Heart right ventricle (tissue), 16 donors: ENCODE measurements around the gene PAQR8. TPM values are rescaled to one million over a fixed set of nuclear protein-coding genes. Genes with fewer than 3 reads are reported as not detected.

Source experiments
- ATAC-seq, 8 donors: fragments of 200-7000 bp; cut with Tn5 transposase; one replicate each; pipeline ENCODE4 v1.9.1; 2020; ENCODE audit warnings: mild to moderate bottlenecking in 8 of 8, moderate library complexity in 8 of 8, moderate number of reproducible peaks in 1 of 8
- DNase-seq, 2 donors: peaks; one replicate each; pipeline ENCODE4 v3.0.0-alpha.2; 2020
- H3K27ac ChIP-seq, 10 donors: fragments of 200-600 bp; sonication (generic) in 2 of 10; one replicate each; pipeline versions ENCODE4 v1.5.0 to v1.8.0; 2020 to 2022; ENCODE audit warnings: mild to moderate bottlenecking in 3 of 10
- H3K27me3 ChIP-seq, 7 donors: fragments of 200-600 bp; one replicate each; pipeline ENCODE4 v1.8.0; 2021 to 2022; ENCODE audit warnings: mild to moderate bottlenecking in 2 of 7
- H3K36me3 ChIP-seq, 9 donors: fragments of 200-600 bp; sonication (generic) in 1 of 9; one replicate each; pipeline versions ENCODE4 v1.5.0 to v1.8.0; 2020 to 2022; ENCODE audit warnings: mild to moderate bottlenecking in 2 of 9
- H3K4me1 ChIP-seq, 9 donors: fragments of 200-600 bp; sonication (generic) in 1 of 9; one replicate each; pipeline versions ENCODE4 v1.5.0 to v1.8.0; 2020 to 2022; ENCODE audit warnings: mild to moderate bottlenecking in 4 of 9
- H3K4me3 ChIP-seq, 10 donors: fragments of 200-600 bp; sonication (generic) in 2 of 10; one replicate each; pipeline versions ENCODE4 v1.5.0 to v1.8.0; 2020 to 2022; ENCODE audit warnings: mild to moderate bottlenecking in 7 of 10, moderate library complexity in 2 of 10
- H3K9me3 ChIP-seq, 11 donors: fragments of 200-600 bp in 10 of 11; sonication (generic) in 2 of 11; one replicate each; pipeline versions ENCODE4 v1.5.0 to v1.8.0; 2013 to 2022; ENCODE audit warnings: mild to moderate bottlenecking in 2 of 11, control low read depth in 1 of 11, moderate library complexity in 1 of 11
- whole genome bisulfite sequencing, 2 donors: extraction: QIAGEN DNeasy Blood & Tissue Kit; methylation state at CpG; one replicate each; pipeline ENCODE4 v1.1.7; 2013; ENCODE audit warnings: inconsistent platforms in 1 of 2; 5-methylcytosine and 5-hydroxymethylcytosine counted together
- intact Hi-C, 10 donors: fragments of 100-400 bp; cut with DNase I; formaldehyde crosslinking; loops; one replicate each; pipeline versions ENCODE4 v1.11.1 to v1.14.2; 2022
- polyA plus RNA-seq, 2 donors: library from polyadenylated mRNA; stranded (reverse); fragments of 200-250 nt; gene quantifications; one replicate each; pipeline ENCODE4 v1.2.3, GENCODE V29; 2013
- total RNA-seq, 10 donors: library from RNA; stranded (reverse); fragmentation: NEBNext Ultra II Directional in 3 of 10; extraction: Animal tissue kit (Norgen Biotek cat#: 25700) in 3 of 10; gene quantifications; one replicate each; pipeline versions ENCODE4 v1.2.1 to v1.2.4, GENCODE V29; 2021 to 2023
- TF ChIP-seq, protein P1 (sequence below), 9 donors: fragments of 200-600 bp; sonication (generic) in 2 of 9; IDR thresholded peaks; one replicate each; pipeline versions ENCODE4 v1.5.0 to v1.8.0; 2021 to 2022; ENCODE audit warnings: antibody characterized with exemption in 9 of 9, mild to moderate bottlenecking in 5 of 9, moderate library complexity in 1 of 9
- donor health status: Arrhythmogenic right ventricular cardiomyopathy.
- donor health status: ischemic (EF 13 %, LVEDD 7.1; RV severe dilation, severe dysfunction).
- donor health status: healthy with polysubstance abuse.
- donor health status: DM: no; HTN: yes; CAD: no.
- donor health status: DM: no; HTN: no; CAD: no.
- donor health status: ischemic (EF 25% LVEDD 6.9; RV normal size, moderate dysfunction).
- donor health status: ischemic (EF 25% LVEDD 5.7; RV mildly dilated, moderate dysfunction).
- donor health status: healthy.
- donor health status: DM: yes; HTN: yes; CAD: no.
- donor health status: Ischemic cardiomyopathy.
- donor health status: ischemic (EF 35%, LVEDD 5.7; RV mildly dilated, moderate dysfunction).
- donor health status: nonischemic (EF 11% LVEDD 7.7; RV severe dilation, severe dysfunction).
- donor health status: DM: yes; HTN: yes; CAD: no.
- donor health status: PGD.
- donor health status: ischemic (EF 29% LVEDD 5.4; RV normal size, mild dysfunction).
- donor health status: nonischemic (EF 23%, LVEDD 6.1; RV moderate dilation, normal function).

Gene PAQR8
- total and polyA plus RNA-seq, 12 donors, result 1.0 to 6.3 (median 2.8) TPM

DNA sequence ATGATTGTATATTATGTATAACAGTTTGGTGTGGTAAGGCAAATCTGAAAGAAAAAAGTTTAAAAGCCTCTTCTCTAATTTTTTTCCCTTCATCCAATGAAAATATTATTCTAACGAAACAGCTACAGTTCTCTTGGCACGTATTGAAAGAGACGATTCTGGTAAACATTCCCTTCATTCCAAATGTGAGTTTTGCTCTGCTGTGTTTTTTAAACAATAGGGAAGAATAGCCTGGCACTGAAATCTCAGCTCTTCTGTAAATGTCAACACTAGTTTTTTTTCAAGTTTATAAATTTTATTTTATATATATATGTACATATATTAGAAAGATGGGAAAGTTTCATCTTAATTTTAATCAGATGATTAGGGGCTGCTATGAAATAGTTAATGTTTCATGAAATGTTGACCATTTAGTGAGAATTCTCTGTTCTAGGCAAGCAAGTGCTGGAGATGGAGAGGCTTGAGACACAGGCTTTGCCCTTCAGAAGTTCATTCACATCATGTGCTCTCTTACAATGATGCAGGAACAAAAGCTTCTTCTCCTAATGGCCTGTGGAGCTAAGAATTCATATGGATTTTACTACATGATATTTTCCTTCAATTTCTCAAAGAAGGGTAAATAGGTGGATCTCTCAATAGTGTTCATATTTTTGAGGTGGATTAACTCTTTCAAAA, 4.1 kb downstream of the PAQR8 start:
- TF ChIP-seq, protein P1, sequence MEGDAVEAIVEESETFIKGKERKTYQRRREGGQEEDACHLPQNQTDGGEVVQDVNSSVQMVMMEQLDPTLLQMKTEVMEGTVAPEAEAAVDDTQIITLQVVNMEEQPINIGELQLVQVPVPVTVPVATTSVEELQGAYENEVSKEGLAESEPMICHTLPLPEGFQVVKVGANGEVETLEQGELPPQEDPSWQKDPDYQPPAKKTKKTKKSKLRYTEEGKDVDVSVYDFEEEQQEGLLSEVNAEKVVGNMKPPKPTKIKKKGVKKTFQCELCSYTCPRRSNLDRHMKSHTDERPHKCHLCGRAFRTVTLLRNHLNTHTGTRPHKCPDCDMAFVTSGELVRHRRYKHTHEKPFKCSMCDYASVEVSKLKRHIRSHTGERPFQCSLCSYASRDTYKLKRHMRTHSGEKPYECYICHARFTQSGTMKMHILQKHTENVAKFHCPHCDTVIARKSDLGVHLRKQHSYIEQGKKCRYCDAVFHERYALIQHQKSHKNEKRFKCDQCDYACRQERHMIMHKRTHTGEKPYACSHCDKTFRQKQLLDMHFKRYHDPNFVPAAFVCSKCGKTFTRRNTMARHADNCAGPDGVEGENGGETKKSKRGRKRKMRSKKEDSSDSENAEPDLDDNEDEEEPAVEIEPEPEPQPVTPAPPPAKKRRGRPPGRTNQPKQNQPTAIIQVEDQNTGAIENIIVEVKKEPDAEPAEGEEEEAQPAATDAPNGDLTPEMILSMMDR (IDR thresholded peaks at IDR 0.05), result no peak

DNA sequence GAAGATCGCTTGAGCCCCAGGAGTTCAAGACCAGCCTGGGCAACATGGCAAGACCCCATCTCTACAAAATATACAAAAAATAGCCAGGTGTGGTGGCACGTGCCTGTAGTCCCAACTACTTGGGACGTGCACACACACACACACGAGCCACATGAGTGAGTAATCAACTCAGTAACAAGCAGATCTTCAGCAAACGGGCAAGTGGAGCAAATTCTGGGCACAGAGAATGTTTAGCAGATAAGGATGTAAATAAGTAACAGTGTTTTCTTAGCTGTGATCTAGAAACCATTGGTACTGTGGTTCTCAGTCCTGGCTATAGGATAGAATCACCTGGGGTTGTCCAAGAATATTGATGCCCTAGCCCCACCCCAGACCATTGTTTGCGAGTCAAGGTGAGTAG, 6.1 kb downstream of the PAQR8 start:
- 91 to 94% methylated on average over 6 of the region's 6 CpGs for WGBS, 2 donors
- H3K27me3 ChIP-seq, result no peaks in the 10 kb centered on the region

More for the DNA sequence above, 4.1 kb downstream of the PAQR8 start:
- Histone ChIP-seq H3K27ac (no peak overlapping the region), H3K4me3 (no peak overlapping the region), H3K4me1 (peaks cover 0 to 27% (median 17%) of the 10 kb centered on the region in 9 donors), H3K36me3 (peaks cover 0 to 12% (median 0%) of the 10 kb centered on the region in 9 donors), H3K27me3 (no peaks in the 10 kb centered on the region), H3K9me3 (no peaks in the 10 kb centered on the region)
- no peak for ATAC-seq
- DNase-seq, result no peak
- intact Hi-C loops, result no loop called here
- 75 to 78% methylated on average over 3 of the region's 3 CpGs for WGBS, 2 donors

DNA sequence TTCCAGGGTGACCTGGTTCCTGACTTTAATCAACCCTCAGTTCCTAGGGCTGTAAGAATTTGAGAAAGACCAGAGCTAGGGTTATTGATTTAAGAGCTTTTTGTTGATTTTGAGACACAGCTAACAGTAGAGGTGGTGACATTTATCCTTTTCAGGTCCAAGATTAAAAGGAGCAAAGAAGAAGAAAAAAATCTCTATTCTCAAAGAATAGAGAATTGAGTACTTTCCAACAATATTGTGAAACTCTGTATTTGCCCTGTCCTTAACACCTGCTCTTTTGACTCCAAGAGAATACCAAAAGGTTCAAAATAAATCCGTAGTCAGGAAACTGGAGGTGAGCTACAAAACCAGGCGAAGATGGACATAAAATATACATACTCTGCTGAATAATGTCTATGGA, 7.3 kb downstream of the PAQR8 start:
- DNase-seq (no peak), ATAC-seq (no peak)
- no peaks in the 10 kb centered on the region for H3K27me3 ChIP-seq
- no peak overlapping the region for H3K27ac ChIP-seq
- TF ChIP-seq, protein P1 (IDR thresholded peaks at IDR 0.05), result no peak
- H3K4me1 ChIP-seq, result peaks cover 0 to 8% (median 0%) of the 10 kb centered on the region in 9 donors
- H3K36me3 ChIP-seq, result peaks cover 0 to 17% (median 0%) of the 10 kb centered on the region in 9 donors
- intact Hi-C loops, result no loop called here
- H3K4me3 ChIP-seq, result no peak overlapping the region
- WGBS, 2 donors, result 98 to 99% methylated on average over 2 of the region's 2 CpGs
- no peaks in the 10 kb centered on the region for H3K9me3 ChIP-seq

More for the DNA sequence above, 6.1 kb downstream of the PAQR8 start:
- ATAC-seq (no peak), DNase-seq (no peak)
- TF ChIP-seq, protein P1 (IDR thresholded peaks at IDR 0.05), result no peak
- intact Hi-C loops, result no loop called here
- Histone ChIP-seq H3K4me3 (no peak overlapping the region), H3K27ac (no peak overlapping the region), H3K36me3 (peaks cover 0 to 17% (median 0%) of the 10 kb centered on the region in 9 donors), H3K9me3 (no peaks in the 10 kb centered on the region), H3K4me1 (peaks cover 0 to 18% (median 6%) of the 10 kb centered on the region in 9 donors)

DNA sequence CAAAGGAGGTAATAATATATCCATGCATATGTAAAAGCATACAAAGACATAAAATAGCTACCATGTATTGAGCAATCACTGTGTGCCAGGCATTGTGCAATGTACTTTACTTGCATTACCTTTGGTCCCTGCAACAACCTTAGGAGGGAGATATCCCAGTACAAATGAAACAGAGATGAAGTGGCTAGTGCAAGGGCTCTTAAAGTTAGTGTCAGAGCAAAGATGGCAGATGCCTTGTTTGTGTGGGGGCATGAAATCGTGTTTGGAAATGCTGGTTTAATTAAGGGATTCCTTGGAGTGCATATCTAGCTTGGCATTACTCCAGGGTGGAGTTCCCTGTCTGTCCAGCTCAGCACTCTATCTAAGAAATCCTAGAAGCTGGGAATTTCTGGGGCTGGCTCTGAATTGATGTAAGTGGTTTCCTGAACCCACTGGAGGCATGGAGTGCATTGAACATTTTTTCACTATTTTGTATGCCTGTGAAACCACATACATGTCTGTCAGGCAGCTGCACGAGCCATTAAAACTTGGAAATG, 9.8 kb downstream of the PAQR8 start:
- TF ChIP-seq, protein P1 (IDR thresholded peaks at IDR 0.05), result no peak
- no peak overlapping the region for H3K4me3 ChIP-seq
- H3K4me1 ChIP-seq, result peaks cover 0 to 14% (median 3%) of the 10 kb centered on the region in 9 donors
- no peaks in the 10 kb centered on the region for H3K27me3 ChIP-seq
- no peak for ATAC-seq
- peaks cover 0 to 17% (median 0%) of the 10 kb centered on the region in 9 donors for H3K36me3 ChIP-seq
- no peaks in the 10 kb centered on the region for H3K9me3 ChIP-seq
- no peak overlapping the region for H3K27ac ChIP-seq
- intact Hi-C loops, result no loop called here
- DNase-seq, result no peak
- WGBS, 2 donors, result 33 to 49% methylated on average over 2 of the region's 2 CpGs
